NCI-H1417 treated with DMSO at 0.1 percent for 48 hours (cell line): ENCODE data around the gene NTN1.
A peak's percentile ranks its signal among the peaks of the same experiment; 100 is the strongest.
"Not testable (repeated sequence)": the region's sequence is repeated elsewhere in the genome, so short reads cannot be mapped to it uniquely, and the experiment has no call there.

Experiments used
- DNase-seq: peaks from one replicate; lab custom pipeline; 2025; lab: John Stamatoyannopoulos, UW

Gene NTN1

DNA sequence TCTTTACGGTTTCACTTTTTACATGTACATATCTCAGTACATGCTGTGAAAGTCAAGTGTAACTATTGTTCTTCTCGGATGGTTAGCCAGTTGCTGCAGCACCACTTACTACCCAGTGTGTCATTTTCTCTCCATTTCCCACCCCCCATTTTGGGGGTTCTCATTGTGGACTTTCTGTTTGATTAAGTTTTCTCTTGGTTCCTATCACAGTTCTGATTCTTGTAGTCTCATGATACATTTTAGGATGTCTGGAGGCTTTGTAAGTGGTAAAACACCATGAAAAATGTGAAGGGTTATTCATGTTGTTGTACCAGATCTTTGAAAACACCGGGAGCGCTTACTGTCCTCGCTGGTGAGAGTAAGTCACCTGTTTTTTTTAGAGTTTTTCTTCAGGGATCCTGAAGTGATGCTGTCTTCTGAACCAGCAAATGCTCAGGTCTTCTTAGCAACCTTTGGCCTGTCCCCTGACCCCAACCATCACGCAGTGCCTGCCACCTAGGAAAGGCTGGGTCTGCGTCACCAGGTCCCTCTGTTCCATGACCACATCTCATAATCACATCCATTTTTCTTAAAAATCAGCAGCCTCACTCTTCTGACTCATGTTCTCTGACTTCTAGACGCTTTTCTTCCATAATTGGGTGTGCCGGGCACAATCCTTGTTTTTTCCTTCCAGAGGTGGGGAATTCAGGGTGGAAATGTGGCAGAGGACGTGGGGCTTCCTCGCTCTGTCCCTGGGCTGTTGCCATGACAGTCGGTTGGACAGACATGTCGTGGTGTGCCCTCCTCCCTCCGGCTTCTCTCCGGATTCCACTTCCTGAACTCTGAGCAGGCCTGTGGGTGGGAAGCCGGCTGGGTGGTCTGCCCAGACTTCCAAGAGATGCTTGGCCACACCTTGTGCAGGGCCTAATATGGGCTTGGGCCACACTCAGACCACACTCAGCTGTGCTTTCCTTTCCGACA, 102.6 kb downstream of the NTN1 start:
- DNase-seq = no peak

DNA sequence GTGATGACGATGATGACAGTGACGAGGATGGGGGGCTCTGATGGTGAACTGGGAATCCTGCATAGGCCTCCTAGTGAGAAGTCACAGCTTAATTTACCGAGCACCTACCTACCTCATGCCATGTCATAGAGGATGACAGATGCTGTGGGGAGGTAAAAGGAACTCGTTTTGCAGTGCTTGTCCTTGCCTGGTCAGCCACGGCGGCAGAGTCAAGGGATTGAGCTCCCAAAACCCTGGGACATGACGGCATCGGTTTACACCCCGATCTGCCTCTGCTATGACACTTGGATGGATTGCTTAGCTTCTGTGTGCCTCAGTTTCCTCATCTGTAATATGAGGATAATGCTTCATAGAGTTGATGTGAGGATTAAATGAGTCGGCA, 103.2 kb downstream of the NTN1 start:
- no peak for DNase-seq

DNA sequence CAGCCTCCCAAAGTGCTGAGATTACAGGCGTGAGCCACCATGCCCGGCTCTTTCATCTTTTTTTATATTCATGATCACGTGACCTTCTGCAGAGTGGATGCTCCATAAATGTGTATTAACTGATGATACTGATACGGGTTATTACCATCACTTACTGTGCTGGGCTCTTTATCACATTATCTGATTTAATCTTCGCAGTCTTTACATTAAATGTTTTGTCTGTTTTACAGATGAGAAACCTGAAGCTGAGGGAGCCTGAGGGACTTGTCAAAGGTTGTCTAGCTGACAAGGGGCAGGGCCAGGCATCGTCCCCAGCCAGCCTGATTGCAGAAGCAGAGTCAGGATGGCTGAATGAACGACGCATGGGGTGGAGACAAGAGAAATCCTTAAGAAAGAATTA, 104.4 kb downstream of the NTN1 start:
- no peak for DNase-seq

DNA sequence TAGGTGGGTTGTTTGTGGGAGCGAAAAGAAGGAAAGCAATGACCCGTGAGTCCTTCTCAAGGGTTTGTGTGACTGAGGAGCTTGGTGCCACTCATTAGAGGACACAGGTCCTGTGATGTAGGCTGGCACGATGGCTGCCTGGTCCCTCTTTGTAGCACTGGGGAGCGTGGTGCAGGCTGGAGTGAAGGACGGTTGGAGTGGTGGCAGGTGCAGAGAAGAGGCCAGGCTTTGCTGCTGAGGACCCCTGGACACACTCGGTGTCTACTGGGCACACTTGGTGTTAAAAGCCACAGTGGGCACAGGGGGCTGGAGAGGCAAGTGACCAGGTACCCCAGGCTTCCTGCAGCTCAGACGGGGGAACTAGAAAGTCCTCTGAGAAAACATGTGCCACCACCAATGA, 106.0 kb downstream of the NTN1 start:
- no peak for DNase-seq

DNA sequence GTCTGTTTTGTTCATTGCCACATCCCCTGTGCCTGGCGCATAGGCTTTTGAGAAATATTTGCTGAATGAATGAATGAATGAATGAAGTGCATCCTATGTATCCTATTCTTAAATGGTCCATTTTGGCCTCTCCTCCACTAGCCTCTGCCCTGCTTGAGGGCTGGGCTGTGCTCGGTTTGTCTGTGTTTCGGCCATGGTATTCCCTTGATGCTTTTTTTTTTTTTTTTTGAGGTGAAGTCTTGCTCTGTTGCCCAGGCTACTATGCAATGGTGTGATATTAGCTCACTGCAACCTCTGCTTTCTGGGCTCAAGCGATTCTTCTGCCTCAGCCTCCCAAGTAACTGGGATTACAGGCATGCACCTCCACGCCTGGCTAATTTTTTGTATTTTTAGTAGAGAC, 110.1 kb downstream of the NTN1 start:
- no peak for DNase-seq

DNA sequence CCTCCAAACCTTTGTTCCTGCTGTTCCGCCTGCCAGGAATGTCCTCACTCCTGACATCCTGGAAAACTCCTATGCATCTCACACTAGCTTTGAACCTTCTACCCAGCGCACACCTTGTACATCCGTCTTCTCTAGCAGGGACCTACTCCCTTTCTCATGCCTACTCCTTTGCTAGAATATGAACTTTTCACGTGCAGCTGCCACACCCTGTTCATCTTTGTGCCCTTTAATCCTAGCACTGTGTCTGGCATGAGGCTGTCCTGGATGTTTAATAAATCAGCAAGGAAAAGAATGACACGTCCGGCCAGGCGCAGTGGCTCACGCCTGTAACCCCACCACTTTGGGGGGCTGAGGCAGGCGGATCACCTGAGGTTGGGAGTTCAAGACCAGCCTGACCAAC, 111.0 kb downstream of the NTN1 start:
- DNase-seq = no peak

DNA sequence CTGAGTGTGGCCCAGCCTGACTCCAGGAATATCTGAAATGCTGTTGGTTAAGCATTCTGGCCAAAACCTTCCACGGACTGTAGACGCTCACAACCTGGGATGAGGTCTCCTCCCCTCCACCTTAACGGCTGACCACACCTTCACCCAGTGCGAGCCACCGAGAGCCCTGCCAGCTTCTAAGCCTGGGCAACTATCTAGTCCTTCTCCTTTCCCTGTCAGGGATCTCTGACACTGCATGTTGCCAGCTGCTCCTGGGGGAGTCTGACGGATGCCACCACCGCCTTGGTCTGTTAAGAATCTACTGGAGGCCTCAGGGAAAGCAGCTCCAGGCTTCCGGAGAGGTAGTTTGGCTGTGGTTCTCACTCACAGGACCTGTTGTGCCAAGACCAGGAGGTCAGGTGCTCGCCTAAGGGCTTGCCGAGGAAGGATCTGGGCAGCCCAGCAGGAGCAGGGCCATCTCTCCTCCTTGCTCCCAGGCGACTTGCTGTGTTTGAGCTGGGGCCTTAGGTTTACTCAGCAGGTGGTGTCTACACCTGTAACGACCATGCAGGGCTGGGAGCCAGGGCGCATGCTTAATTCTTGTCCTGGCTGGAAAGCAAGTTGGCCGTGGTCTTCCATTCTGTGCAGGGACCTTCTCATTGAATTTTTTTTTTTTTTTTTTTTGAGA, 111.8 kb downstream of the NTN1 start:
- no peak for DNase-seq

DNA sequence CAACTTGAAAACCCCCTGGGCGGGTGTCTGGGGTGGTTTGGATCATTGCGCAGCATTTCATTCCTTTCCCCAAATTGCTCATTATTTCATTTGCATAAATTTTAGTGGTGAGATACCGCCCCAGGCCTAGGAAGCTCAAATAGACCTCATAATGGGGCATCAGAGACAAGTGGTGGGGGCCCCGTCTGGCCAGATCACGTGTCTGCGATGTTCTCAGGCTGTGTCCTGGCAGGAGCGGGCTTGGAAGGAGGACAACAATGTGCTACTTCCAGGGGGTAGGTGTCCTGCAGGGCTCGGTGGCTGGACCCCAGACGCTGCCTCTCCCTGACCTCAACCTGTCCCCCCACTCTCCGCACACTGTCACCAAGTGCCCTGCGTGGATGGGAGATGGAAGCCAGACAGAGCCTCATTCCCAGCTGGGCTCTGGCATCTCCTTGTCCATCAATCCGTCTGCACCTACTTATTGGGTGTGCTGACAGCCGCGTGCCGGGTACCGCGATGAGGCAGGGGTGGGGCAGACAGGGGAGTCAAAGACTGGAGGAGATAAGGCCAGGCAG, 116.9 kb downstream of the NTN1 start:
- no peak for DNase-seq

DNA sequence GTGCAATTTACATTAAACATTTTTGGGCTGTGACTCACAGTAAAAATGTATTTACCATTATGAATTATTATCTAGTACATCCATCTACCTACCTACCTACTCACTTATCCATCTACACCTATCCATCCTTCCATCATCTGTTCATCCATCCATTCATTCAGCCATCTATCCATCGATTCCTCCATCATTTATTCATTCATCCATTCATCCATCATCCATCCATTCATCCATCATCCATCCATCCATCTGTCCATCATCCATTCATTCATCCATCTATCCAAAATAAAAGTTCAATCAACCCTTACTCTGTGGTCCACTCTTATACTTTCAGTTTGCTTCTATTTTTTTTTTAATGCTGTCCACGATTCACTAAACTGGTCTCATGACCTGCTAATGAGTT, 118.4 kb downstream of the NTN1 start:
- no peak for DNase-seq

DNA sequence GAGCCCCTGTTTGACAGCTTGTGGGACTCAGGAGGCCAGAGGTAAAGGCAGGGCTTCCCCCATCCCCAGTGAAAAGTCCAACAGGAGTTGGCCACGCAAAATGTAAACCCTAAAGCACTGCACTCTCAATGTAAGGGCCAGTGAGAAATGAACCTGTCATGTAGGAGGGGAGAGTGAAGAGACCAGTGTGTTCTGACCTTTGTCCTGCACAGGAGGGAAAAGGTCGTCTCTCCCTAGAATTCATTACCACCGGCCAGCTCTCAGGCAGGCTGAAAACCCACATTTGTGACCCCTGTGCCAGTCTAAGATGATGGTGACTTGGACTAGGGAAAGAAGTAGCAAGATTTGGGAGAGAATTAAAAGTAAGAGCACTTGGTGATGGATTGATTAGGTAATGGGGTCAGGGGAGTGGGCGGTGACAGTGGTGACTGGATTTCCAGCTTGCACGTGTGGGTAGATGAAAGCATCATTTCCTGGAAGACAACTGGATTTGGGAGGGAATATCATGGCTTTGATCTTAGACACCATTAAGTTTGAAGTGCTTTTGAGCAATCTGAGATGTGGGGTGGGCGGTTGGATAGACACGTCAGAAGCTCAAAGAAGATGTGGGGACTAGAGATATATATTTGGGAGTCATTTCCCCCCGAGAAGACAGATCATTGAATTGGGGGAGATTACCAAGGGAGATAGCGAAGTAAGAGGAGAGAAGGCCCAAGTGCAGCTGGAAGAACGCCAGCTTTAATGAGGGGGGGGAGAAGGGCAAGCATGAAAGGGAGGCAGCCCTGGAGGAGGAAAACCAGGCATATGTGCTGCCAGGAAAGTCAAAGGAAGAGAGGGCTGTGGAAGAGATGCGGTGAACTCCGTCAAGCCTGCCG, 119.5 kb downstream of the NTN1 start:
- DNase-seq = no peak

DNA sequence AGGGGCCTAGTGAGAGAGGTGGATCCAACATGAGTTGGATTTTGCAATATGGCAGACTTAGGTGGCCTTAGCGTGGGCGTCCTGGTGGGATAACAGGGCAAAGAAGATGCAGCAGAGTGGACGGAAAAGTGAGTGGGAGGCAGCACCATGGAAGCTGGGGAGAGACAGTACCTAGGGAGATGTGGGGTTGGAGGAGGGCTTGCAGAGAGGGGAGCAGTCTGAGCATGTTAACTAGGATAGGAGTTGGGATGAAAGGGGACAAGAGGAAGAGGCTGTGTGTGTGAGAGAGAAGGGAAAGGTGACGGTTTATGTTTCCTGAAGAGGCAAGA, 120.1 kb downstream of the NTN1 start:
- DNase-seq = no peak

DNA sequence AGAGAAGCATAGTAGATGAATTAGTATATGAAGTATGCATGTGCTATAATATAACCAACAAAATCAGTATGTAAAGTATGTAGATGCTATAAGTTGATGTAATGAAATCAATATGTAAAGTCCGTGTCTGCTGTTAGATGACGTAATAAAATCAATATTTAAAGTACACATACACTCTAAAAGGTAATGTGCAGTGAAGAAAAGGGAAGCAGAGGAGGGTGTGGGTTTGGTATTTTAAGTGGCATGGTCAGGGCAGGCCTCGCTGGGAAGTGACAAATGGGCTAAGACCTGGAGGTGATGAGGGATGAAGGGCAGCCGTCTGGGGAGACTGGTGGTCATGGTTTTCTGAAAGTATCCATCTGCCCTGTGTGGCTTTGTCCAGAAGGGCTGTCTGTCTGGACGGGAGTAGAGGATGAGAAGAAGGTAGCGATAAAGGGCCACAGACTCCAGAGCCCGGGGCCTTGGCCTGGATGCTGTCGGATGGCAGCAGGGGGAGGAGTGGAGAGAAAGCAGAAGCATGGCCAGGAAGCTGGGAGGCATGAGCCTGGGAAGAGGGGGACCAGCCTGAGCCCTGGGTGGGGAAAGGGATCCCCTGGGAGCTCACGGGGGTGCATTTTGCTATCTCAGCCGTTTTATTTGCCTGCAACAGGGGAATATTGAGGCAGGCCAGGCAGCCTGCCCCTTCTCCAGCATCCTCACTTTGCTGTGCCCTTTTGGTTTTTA, 121.6 kb downstream of the NTN1 start:
- DNase-seq = no peak

DNA sequence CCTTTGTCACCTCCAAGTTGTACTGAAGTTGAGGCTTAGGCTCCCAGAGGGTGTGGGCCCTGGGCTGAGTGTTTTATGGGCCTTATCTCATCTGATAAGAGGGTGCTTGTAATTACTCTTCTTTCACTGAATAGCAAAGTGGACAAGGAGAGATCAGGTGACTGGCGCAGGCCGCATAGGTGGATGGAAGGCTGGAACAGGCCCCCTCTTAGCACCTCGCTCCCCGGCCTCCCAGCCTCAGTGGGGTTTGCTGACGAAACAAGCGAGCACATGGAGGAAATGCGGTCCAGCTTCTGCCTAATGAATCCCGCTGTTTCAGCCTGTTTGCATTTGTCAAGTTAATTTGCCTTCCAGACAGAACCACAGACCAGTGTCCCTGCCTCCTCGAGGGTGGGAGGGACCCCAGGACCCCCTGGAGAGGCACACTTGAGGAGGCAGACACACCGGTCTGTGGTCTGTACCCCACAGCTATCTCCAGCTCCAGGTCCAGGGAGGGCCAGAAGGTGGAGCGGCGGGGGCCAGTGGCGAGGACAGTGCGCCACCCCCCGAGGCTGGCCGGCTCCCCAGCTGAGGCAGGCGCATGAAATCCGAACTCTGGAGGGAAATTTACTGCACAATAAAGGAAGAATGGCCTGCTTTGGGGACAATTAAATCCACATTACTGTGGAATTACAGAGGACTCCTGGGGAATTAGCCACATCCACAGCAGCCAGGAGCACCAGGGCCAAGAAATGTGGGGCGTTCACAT, 123.4 kb downstream of the NTN1 start:
- no peak for DNase-seq

DNA sequence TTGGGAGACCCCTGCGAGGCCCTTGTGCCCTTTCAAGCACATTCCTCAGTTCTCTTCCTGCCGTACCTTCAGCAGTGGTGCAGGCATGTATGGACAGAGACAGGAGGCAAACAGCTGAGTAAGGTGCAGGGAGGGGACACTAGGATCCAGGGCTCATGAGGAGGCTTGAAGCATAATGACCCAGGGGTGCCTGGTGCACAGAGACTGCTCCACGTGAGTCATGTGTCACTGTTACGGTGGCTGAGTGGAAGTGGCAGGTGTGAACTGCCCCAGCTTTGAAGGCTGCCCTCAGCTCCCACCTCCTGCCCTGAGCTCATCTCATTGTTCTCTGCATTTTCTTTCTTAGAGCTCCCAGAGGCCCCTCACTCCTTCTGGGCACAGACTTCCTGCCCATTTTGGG, 124.8 kb downstream of the NTN1 start:
- DNase-seq = no peak

DNA sequence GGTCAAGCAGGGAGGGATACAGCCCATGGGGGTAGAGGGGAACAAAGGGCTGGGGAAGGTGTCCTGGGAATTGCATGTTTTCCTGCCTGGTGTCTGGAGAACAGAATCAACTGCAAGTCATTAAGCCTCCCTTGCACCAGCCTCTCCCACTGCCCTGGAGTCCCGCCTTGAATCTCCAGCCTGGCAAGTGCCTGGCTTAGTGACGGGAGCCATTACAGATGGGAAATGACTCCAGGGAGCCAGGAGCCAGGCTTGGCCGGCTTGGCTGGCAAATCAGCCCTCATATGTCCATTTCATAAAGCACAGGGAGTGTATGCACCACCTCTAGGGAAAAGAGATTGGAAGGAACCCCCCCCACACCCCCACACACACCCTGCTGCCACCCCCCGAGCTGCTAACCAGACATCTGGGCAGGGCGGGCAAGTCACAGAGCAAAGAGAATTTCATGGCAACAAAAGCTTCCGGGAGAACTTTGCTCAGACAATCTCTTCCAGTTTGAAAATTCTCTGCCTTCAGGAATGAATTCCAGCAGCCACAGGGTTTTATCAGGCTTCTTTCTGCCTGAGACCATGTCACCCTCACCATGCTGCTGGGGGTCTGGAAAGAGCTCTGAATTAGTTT, 127.7 kb downstream of the NTN1 start:
- DNase-seq = no peak

DNA sequence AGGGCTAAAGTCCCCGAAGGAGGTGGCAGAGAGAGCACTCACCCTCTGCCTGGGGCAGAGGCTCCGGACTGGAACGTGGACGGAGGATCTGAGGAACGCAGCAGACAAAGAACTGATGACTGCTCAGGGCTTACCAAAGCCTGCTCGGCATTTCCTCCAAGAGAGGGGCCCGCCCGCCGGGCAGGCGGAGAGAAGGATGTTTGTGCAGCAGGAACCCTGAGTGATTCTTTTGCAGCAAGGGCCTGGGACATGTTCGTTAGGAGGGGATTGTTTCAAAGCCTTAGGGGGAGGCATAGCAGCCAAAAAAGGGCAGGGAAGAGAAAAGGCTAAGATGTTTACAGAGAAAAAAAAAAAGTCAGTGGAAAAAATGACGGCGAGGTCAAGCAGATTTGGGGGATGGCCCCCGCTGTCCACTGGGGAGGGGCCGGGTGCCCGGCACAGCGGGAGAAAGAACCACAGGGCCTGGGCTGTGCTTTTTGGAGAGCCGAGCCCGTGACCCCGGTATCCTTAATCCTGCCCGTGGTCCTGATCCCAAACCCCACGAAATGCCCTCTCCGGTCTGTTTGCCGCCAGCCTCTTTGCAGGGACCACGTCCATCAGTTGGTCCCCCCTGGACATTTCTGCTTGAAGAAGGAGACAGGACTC, 129.3 kb downstream of the NTN1 start:
- no peak for DNase-seq

DNA sequence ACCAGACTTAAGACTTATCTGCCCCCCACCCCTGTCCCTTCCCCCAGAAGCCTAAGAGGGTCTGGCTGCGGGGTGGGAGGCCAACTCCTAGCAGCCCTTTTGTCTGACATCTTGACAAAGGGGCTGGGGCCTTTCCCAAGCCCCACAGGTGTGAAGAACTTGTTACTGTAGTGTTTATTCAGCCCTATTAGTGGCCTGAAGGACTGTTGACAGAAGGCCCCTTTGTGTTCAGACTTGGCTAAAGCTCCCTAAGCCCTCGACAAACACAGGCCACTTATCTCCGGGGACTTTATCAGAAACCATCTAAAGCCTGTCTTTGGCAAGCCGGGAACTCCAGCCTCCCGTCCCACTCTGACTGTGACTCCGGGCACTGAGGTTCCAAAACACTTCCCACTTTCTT, 129.8 kb downstream of the NTN1 start:
- peak; percentile 4 for DNase-seq

DNA sequence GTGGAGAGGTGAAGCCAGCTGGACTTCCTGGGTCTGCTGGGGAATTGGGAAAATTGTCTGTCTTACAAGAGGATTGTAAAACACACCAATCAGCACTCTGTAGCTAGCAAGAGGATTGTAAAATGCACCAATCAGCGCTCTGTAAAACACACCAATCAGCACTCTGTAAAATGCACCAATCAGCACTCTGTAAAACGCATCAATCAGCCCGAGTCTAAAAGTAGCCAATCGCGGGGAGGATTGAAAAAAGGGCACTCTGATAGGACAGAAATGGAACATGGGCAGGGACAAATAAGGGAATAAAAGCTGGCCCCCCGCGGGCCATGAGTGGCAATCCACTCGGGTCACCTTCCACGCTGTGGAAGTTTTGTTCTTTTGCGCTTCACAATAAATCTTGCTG, 130.4 kb downstream of the NTN1 start:
- not testable (repeated sequence) for DNase-seq

DNA sequence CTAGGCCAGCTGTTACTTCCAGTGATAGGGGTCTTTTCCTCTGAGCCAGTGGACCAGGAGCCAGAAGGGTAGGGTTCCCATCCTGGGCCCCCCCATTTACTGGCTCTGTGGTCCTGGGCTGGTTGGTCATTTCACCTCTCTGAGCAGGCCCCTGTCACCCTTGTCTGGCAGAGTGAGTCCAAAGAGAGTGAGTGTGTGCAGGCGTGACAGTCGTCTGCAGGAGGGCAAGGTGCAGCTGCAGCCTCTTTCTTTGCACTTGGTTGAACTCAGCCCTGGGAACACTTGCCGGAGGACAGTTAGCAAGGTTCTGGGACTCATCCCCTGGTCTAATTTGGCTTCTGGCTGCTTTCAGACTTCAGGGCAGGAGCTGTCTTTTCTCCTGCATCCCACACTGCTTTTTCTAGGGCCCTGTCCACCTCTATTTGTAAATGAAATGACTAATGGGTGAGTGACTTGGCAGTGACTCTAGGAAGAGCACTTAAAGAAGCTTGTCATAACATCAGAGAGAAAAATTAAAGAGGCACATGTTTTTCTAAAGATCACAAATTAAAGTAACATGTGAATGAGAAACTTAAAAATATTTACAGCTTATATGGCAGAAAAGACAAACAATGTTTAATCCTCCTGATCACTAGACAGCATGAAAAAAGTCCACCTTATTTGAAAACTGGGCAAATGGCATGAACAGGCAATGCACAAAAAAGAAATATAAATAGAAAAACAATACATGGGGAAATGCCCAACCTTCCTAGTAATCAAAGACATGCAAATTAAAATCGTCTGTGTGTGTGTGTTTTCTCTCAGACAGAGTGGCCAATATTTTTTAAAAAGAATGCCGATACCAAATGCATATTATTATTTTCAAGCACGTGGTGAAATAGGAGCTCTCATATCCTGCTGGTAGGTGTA, 137.5 kb downstream of the NTN1 start:
- no peak for DNase-seq
